Endothelial cell (in vitro differentiated cells): ENCODE data around the gene NPDC1. TPM values are rescaled to one million over a fixed set of nuclear protein-coding genes. Genes with fewer than 3 reads are reported as not detected.

Experiments
- DNase-seq: peaks from one replicate; pipeline ENCODE4 v3.0.0; 2021; ENCODE audit warnings: low spot score
- H3K27ac Mint-ChIP-seq: one replicate; pipeline ENCODE4 v1.8.0; 2021; ENCODE audit warnings: mixed read lengths, inconsistent platforms; ENCODE audit not compliant: unreplicated experiment
- H3K27me3 Mint-ChIP-seq: one replicate; pipeline ENCODE4 v1.8.0; 2021; ENCODE audit warnings: mild to moderate bottlenecking, moderate library complexity, mixed read lengths, inconsistent platforms; ENCODE audit not compliant: unreplicated experiment
- H3K36me3 Mint-ChIP-seq: one replicate; pipeline ENCODE4 v1.8.0; 2021; ENCODE audit warnings: mild to moderate bottlenecking, low read depth, mixed read lengths, inconsistent platforms; ENCODE audit not compliant: unreplicated experiment
- H3K4me1 Mint-ChIP-seq: one replicate; pipeline ENCODE4 v1.8.0; 2021; ENCODE audit warnings: mild to moderate bottlenecking, mixed read lengths, inconsistent platforms; ENCODE audit not compliant: unreplicated experiment
- H3K4me3 Mint-ChIP-seq: one replicate; pipeline ENCODE4 v1.8.0; 2021; ENCODE audit warnings: mild to moderate bottlenecking, mixed read lengths, inconsistent platforms; ENCODE audit not compliant: unreplicated experiment
- H3K9me3 Mint-ChIP-seq: one replicate; pipeline ENCODE4 v1.8.0; 2021; ENCODE audit warnings: mixed read lengths, inconsistent platforms; ENCODE audit not compliant: unreplicated experiment
- total RNA-seq: library from RNA; stranded (reverse); fragmentation: NEBNext Ultra II Directional; extraction: Animal tissue kit (Norgen Biotek cat#: 25700); gene quantifications from one replicate; pipeline ENCODE4 v1.2.1, GENCODE V29; 2021; ENCODE audit not compliant: unreplicated experiment
- TF ChIP-seq, protein P1 (sequence below): fragments of 200-600 bp; sonication (generic); IDR thresholded peaks from one replicate; pipeline ENCODE4 v1.5.0; 2021; ENCODE audit warnings: antibody characterized with exemption; ENCODE audit not compliant: unreplicated experiment

Gene NPDC1
- total RNA-seq, 1 donor from 2014 or later, result 116 TPM

DNA sequence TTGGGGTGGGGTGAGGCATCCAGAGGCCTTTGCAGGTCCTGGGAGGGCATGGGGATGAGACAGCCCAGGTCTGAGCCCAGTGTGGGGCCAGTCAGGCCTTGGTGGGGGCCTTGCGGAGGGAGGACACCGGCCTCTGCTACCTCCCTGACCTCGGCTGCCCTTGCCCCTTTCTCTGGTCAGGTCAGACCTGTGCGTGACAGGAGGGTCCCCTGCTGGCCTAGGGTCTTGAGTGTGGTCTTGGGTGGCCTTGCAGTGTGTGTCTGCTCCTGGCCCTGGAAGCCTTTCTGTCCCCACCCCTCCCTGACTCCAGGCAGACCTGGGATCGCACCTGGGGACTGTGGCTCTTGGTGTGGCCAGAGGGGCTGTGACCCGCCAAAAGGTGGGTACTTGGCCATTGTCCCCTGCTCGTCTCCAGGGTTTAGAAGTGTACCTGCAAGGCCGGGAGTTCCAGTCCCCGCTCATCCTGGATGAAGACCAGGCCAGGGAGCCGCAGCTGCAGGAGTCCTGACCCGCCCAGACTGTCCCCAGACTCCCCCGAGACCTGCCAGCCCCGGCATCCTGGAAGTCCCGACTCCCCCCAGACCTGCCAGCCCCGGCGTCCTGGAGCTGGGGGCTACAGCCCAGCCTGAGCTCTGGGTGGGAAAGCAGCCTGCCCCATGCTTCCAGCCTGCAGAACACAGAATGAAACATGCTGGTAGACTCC, 36.4 kb upstream of the NPDC1 start:
- Mint-ChIP-seq H3K36me3 (no peaks in the 10 kb centered on the region), H3K4me1 (peaks cover 5% of the 10 kb centered on the region), H3K9me3 (no peaks in the 10 kb centered on the region), H3K27me3 (peaks cover 24% of the 10 kb centered on the region), H3K27ac (no peak overlapping the region), H3K4me3 (no peak overlapping the region)
- no peak for DNase-seq
- TF ChIP-seq, protein P1, sequence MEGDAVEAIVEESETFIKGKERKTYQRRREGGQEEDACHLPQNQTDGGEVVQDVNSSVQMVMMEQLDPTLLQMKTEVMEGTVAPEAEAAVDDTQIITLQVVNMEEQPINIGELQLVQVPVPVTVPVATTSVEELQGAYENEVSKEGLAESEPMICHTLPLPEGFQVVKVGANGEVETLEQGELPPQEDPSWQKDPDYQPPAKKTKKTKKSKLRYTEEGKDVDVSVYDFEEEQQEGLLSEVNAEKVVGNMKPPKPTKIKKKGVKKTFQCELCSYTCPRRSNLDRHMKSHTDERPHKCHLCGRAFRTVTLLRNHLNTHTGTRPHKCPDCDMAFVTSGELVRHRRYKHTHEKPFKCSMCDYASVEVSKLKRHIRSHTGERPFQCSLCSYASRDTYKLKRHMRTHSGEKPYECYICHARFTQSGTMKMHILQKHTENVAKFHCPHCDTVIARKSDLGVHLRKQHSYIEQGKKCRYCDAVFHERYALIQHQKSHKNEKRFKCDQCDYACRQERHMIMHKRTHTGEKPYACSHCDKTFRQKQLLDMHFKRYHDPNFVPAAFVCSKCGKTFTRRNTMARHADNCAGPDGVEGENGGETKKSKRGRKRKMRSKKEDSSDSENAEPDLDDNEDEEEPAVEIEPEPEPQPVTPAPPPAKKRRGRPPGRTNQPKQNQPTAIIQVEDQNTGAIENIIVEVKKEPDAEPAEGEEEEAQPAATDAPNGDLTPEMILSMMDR, result no peak

DNA sequence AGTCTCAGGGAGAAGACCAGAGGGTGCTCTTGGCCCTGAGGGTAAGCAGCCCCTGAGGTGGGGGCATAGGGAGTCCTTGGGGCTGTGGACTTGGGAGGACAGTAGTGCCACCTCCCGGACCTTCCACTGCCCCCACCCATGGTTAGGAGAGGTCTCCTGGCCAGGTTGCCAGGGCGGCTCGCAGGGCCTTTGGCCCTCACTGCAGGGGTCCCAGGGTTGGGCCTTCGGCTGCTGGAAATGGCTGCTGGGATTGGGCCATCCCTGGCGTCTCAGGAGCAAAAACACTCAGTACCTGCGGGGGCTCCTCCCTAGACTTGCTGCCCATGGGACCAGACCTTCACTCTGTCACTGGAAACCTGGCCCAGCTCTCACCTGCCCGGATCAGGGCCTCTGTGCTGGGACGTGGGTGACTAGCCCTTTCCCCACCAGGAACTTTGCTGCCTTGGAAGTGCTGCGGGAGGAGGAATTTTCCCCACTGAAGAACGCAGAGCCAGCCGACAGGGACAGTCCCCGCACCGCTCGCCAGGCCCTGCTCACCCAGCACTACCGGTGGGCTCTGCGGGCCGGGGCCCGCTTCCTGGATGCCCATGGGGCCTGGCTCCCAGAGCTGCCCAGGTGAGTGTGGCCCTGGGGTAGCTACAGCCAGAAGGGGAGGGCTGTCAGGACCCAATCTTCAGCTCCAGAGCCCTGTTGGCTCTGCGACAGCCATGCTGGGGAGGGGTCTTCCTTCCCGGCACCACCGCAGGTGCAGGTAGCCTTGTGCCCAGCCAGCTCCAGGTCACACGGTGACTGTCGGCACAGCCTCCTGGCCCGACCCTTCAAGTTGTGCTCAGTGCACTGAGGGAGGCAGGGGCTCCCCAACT, 34.5 kb upstream of the NPDC1 start:
- Mint-ChIP-seq H3K4me3 (no peak overlapping the region), H3K9me3 (no peaks in the 10 kb centered on the region), H3K36me3 (no peaks in the 10 kb centered on the region), H3K27me3 (peaks cover 21% of the 10 kb centered on the region), H3K27ac (no peak overlapping the region), H3K4me1 (peaks cover under 1% of the 10 kb centered on the region)
- DNase-seq, result no peak
- TF ChIP-seq, protein P1, result no peak

DNA sequence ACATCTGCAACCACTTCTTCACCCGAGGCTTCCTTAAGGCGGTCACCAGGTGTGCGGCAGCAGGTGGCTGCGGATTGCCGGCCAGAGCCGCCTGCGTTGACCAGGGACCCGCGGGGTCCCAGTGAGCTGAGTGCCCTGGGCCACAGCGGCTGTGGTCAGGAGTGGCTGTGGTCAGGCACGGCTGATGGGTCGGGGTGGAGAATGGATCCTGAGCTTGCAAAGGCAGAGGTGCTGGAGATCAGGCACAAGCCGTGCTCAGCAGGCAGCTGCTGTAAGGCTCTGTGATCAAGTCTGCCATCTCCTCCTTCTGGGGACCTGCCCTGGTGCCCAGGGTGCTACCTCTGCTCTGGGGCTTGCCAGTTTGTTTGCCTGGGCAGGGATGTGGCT, 33.4 kb upstream of the NPDC1 start:
- Mint-ChIP-seq H3K36me3 (no peaks in the 10 kb centered on the region), H3K27ac (no peak overlapping the region), H3K4me3 (no peak overlapping the region), H3K9me3 (no peaks in the 10 kb centered on the region), H3K27me3 (peaks cover 23% of the 10 kb centered on the region), H3K4me1 (no peaks in the 10 kb centered on the region)
- TF ChIP-seq, protein P1, result no peak
- DNase-seq, result no peak

DNA sequence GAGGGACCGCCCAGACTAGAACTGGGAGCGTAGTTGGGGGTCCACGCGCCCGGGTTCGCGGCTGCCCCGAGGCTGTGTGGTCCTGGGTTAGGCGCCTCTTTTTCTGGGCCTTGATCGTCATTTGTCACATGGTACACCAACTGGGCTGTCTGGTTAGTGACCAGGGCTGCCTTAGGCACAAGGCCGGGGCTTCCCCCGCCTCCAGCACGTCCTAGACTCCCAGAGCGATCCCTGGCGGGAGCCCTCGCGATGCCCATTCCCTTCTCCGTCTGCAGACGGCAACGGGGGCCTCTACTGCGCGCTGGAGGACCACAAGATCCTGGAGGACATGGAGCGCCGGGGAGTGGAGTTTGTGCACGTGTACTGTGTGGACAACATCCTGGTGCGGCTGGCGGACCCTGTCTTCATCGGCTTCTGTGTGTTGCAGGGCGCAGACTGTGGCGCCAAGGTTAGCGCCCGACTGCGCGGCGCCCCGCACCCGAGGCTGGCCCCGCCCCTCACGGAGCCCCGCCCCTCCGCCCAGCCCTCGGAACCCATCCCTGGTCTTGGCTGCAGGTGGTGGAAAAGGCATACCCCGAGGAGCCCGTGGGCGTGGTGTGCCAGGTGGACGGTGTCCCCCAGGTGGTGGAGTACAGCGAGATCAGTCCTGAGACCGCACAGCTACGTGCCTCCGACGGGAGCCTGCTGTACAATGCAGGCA, 32.9 kb upstream of the NPDC1 start:
- Mint-ChIP-seq H3K4me1 (no peaks in the 10 kb centered on the region), H3K4me3 (no peak overlapping the region), H3K36me3 (no peaks in the 10 kb centered on the region), H3K27me3 (peaks cover 24% of the 10 kb centered on the region), H3K9me3 (no peaks in the 10 kb centered on the region), H3K27ac (no peak overlapping the region)
- DNase-seq, result no peak
- TF ChIP-seq, protein P1, result no peak
